GM03348 (cell line): ENCODE results near the gene TMF1.

Source experiments
- DNase-seq: peaks from one replicate; pipeline ENCODE4 v3.0.0; 2012; ENCODE audit warnings: low spot score

The TMF1 gene

GRCh38 chr3:69014022-69014580 is 38.0 kb downstream of the TMF1 start:
- no peak for DNase-seq

- DNase-seq, result peak; percentile 95
Measured at GRCh38 chr3:69013253-69014021, 38.7 kb downstream of the TMF1 start, which contains the start of gene EOGT. Gene EOGT (minus strand): TSS chr3:69013684. CDS start chr3:69009846, 3,838 bp downstream.

GRCh38 chr3:69012800-69013252 is 39.3 kb downstream of the TMF1 start:
- DNase-seq, result no peak

DNA sequence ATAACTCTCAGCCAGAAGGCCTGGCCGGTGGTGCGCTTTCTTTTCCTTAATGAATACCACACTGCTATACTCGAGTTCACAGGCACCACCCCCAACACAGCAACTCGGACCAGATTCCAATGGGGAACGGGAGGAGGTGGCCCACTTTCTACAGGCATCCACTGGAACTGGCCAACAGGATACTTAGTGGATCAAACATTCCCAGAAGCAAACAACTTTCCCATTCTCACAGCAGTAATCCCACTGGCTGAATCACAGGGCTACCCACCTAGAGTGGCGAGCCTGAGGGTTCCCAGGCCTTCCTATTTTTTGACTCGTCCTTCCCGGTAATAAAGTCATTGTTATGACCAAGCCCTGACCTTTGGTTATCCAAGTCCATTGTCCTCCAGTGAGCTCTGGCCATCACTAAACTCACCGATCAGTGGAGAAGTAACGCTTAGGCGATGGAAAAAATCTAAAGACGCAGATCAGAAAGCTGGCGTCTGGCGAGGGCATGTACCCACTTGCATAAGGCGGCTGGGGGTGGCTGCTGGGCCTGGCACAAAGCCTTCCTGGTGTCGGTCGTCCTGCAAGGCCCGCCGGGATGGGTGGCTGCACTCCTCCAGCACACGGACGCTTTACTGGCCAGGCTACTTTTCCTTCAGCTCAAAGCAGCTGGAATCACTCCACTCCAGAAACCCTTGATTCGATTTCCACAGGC is 39.9 kb downstream of the TMF1 start:
- peak; percentile 55 for DNase-seq

- no peak for DNase-seq
Measured at GRCh38 chr3:69011096-69011730, 40.9 kb downstream of the TMF1 start.

- DNase-seq, result peak; percentile 78
Measured at GRCh38 chr3:69009559-69010410, 42.3 kb downstream of the TMF1 start.

DNA sequence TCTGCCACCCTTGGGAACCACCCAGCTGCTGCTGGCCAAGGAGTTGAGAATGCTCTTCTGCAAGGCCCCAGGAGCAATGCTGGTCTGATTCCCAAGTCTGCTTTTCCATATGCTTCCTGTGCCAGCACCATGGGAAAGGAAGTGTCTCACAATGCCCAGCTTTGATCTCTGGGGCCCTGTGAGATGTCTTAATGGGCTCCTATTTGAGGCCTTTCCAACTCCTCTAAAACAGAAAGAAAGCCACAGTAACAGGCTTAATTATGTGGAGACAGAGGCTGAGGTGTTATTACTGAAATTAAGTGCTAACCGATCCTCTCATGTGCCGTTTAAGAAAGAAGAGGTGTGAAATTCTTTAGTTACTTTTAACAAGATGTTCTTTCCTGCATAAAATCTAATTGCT is 43.2 kb downstream of the TMF1 start:
- DNase-seq, result no peak

- no peak for DNase-seq
Measured at GRCh38 chr3:69005791-69006482, 46.2 kb downstream of the TMF1 start.

DNA sequence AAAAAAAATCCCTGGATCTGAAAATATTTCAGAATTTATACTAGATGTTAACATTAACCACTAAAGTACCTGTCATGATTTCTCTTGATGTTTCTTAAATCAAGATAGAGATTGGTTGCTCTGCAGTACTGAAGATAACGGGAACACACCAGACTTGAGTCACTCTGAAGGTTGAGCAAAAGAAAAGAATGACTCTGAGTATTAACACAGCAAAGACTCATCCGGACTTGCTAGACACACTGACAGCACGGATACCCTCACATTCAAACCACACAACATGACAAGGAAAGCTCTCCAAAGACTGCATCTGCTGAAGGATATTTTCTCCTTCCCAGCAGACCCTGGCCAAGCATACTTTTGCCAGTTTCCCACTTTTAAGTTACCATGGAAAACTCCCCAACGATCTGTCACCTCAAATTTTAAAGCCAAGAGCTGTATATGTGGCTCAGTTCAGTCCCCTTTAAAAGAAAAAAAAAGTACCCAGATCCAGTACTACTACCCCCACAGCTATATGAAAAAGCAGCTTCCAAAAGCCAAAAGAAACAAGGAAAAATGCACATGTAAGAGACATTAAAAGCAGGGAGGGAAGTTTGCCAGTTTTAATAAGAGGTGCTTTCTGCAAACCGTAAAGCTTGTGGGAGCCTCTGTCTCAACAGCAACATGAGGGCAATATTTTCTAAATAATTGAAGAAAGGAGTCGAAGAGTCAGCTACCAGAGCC is 46.9 kb downstream of the TMF1 start:
- DNase-seq, result no peak

DNA sequence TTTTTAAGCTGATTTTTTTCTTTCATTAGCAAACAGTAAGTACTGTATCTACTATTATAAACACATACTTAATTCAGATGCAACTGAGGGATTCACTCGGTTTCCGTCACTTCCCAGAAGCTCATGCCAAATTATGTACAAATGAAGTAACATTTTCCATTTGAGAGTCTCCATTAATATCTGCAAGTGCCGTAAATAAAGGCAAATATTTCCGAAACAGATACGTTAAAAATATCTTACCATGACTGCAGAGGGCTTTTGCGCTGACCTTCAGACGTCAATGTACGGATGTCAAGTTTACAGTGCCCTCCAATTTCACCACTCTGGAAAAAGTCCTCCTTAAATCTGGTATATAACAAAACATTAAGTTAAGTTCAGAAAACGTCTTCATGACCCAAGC is 48.0 kb downstream of the TMF1 start:
- DNase-seq, result no peak

DNA sequence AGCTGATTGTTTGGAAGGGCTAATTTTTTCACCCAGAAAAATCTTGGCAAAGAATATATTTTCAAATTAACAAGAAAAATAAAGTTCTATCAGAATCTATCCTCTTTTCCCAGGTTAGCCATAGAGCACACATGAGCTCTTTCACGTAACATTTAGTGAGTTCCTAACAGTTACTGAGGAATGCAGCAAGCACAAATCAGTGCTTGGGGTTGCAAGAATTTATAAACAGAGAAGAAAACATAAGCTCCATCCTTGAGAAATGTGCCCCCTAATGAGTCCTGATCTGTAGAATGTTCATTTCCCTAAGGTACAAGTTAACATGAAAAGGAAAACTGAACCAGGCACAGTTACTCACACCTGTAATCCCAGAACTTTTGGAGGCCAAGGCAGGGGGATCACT is 52.5 kb downstream of the TMF1 start:
- no peak for DNase-seq

DNA sequence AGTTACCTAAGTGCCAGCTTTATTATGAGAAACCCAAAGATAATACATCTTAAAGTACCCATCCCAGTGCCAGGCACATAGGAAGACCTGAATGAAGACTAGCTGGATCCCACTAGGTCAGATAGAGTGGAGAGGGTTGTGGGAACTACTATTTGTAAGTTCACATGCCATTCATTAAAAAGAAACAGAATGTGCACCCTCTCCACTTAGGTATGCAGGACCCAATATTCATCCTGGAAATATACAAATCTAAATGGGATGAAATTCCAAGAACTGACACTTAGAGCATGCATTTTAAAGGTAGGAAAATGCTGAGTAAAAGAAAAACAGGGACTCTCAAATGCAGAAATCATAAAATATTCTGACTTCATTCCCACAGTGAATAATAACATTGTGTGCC is 53.0 kb downstream of the TMF1 start:
- DNase-seq, result no peak

DNA sequence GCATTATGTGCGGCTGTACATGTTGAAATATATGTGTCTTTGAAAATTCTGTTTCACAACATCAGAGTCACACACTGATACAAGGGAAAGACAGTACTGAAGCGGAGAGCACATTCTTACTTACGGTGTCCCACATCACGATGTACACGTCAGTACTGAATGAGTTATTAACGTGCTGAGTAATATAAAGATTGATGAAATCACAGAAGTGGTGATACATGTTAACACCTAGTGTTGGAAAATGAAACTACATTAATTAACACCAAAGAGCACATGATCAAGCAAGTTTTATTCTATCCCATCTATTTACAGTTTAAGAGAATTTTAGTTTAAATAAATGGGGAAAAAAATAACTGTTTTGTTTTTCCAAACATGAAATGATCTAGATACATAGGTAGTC is 54.2 kb downstream of the TMF1 start:
- DNase-seq, result no peak

- DNase-seq, result no peak
Measured at GRCh38 chr3:68996356-68996995, 55.7 kb downstream of the TMF1 start.

GRCh38 chr3:68988740-68989139 is 63.4 kb downstream of the TMF1 start:
- no peak for DNase-seq

DNA sequence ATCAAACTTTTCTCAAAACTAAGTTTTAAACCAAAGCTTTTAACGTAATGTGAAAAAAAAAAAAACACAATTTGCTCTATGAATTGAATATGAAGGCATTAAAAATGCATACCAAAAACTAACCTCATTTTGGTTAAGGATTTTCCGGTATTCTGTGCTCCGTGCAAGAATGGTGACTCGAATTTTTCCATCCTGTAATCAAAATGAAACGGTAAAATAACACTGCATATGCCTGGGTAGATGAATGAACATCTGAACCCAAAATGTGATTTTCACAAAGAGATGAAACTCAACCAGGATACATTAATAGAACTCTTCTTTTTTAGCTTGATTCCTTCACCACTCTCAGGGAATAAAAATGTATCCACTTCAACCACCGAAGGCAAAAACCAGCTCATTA is 64.8 kb downstream of the TMF1 start:
- no peak for DNase-seq

DNA sequence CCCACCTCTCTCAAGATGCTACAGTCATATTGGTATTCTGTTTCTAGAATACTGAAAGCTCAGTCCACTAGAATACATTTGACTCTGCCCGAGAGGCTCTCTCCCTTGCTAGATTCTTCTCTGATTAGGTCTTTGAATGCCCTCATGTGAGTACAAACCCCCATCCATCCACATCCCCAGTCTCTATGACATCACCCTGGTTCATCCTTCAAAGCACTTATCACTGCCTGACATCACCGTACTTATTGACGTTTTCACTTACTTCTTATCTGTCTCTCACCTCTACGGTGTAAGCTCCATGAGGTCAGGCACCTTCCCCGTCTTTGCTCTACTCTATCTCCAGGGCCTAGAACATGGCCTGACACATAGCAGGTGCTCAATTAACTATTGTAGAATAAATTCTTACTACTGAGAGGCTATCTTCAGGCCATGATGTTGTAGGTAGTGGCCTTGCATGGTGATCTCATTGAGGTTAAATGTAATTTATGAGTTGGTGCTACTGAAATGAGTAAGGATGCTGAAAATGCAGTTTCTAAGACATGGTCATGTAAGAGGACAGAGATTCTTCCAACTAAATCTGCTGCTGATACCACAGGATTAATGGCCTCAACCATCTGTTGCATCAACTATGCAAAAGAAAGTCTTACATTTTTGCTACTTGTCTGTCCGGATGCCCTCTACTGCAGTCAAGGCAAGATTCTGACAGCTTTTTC is 65.5 kb downstream of the TMF1 start:
- no peak for DNase-seq

GRCh38 chr3:68985146-68985790 is 66.9 kb downstream of the TMF1 start:
- DNase-seq, result no peak
